Metanephros (tissue), 2 donors: Measurements from ENCODE around the gene FANCE. TPM values are rescaled to one million over a fixed set of nuclear protein-coding genes. Genes with fewer than 3 reads are reported as not detected.

Experiments used
- small RNA-seq: library from RNA; depleted of rRNA; stranded (forward); fragments of <200 nt; gene quantifications from one replicate; pipeline ENCODE3, GENCODE V24; 2014; ENCODE audit warnings: low replicate concordance
- total RNA-seq: library from RNA; depleted of rRNA; stranded (reverse); fragments of >200 nt; gene quantifications from one replicate; pipeline ENCODE4 v1.2.3, GENCODE V29; 2014

Gene FANCE, protein sequence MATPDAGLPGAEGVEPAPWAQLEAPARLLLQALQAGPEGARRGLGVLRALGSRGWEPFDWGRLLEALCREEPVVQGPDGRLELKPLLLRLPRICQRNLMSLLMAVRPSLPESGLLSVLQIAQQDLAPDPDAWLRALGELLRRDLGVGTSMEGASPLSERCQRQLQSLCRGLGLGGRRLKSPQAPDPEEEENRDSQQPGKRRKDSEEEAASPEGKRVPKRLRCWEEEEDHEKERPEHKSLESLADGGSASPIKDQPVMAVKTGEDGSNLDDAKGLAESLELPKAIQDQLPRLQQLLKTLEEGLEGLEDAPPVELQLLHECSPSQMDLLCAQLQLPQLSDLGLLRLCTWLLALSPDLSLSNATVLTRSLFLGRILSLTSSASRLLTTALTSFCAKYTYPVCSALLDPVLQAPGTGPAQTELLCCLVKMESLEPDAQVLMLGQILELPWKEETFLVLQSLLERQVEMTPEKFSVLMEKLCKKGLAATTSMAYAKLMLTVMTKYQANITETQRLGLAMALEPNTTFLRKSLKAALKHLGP
- total RNA-seq = 8.0 TPM

GRCh38 chr6:35452183-35453090, at the start of gene FANCE:
Gene FANCE, plus strand, starts transcription at chr6:35452338. Its CDS starts 208 bp downstream, at chr6:35452546.

DNA sequence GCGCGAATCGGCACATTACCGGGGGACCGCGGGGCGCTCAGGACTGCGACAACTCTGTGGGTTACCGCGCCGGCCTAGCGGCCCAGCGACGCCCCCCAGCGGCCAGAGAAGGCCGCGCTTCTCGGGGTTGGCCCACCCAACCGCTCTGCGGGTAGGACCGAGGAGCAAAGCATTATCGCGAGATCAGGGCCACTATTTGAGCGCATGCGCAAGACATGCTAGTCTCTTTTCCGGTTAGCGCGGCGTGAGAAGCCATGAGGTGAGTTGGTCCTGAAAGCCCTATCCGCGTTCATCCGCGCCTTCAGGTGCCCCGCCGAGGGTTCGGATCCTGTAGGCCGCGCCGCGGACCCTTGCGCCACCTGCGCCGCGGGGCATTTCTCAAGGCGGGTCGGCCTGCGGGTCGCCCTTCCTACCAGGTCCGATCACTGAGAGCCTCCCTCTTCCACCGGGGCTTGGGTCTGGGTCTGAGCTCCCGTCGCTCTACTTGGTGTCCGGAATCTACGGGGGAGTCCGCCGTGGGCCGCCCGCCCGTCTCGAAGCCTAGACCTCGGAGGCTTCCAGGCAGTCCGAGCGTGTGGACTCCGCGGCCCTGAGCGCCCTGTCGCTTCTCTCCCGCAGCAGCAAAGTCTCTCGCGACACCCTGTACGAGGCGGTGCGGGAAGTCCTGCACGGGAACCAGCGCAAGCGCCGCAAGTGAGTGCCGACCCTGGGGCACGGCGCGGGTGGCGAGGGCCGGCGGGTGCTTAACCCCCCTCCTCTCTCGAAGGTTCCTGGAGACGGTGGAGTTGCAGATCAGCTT, 16.2 kb downstream of the FANCE start, which contains the start of gene RPL10A:
RPL10A (plus strand) TSS at position 221 of the 799 bp plus-strand sequence; CDS start at position 255, 34 bp downstream.

GRCh38 chr6:35496841-35497570, 44.9 kb downstream of the FANCE start, which contains the start of gene TEAD3:
Gene TEAD3, minus strand, starts transcription at chr6:35497079.

GRCh38 chr6:35512740-35513139, 60.6 kb downstream of the FANCE start, which contains the start of gene TULP1:
Gene TULP1, minus strand, starts transcription at chr6:35512896. Its CDS starts 38 bp downstream, at chr6:35512858.

Small RNAs within 50 kb of the gene (small RNA-seq; reads per million reads assigned to genes)
- gene MIR7111 = not detected

Other genes starting within 250 kb of the FANCE start
- gene SCUBE3, start 238.4 kb upstream of the FANCE start, total RNA-seq = 26.9 TPM
- 34.0 TPM for gene ZNF76, start 192.6 kb upstream of the FANCE start, total RNA-seq
- gene DEF6, start 154.5 kb upstream of the FANCE start, total RNA-seq = 9.1 TPM
- 12.3 TPM for gene PPARD, start 109.8 kb upstream of the FANCE start, total RNA-seq
- 2,062 TPM for gene RPL10A, start 16.1 kb downstream of the FANCE start, total RNA-seq
- gene TEAD3, start 44.7 kb downstream of the FANCE start, total RNA-seq = 21.3 TPM
- 3.1 TPM for gene TULP1, start 60.6 kb downstream of the FANCE start, total RNA-seq
- gene FKBP5, start 236.6 kb downstream of the FANCE start, total RNA-seq = 11.0 TPM